HepG2 (cell line): ENCODE results near the gene CSRNP3. TPM values are rescaled to one million over a fixed set of nuclear protein-coding genes. Genes with fewer than 3 reads are reported as not detected.

ENCODE experiments used
- ATAC-seq: fragments of 200-7000 bp; cut with Tn5 transposase; 3 replicates; pipeline ENCODE4 v1.9.1; 2020; ENCODE audit warnings: mild to moderate bottlenecking, moderate library complexity
- BruUV-seq: library from RNA; stranded (reverse); fragments of 400-500 nt; replicated peaks from 2 replicates; lab custom pipeline; 2021; lab: Mats Ljungman, UMichigan
- CTCF ChIA-PET: fragments of 300-600 bp; formaldehyde crosslinking; extraction: SDS; loops from one replicate; lab custom pipeline; 2021; ENCODE audit warnings: low total read pairs, inconsistent platforms, low intra/inter-chr PET ratio; lab: Yijun Ruan, JAX
- POLR2A ChIA-PET: fragments of 350-600 bp; sonication (Branson Sonifier 250); formaldehyde crosslinking; loops from one replicate; lab custom pipeline; 2020; ENCODE audit warnings: antibody characterized with exemption, inconsistent platforms; lab: Yijun Ruan, JAX
- DNase-seq: peaks from one replicate; pipeline ENCODE4 v3.0.0-alpha.2; 2015; ENCODE audit warnings: low spot score
- FAIRE-seq: peaks from 3 replicates; lab custom pipeline; 2011; peaks lifted over from hg19 to GRCh38; lab: Jason Lieb, UNC
- H2AFZ ChIP-seq: one replicate; pipeline ENCODE4 v1.6.1; 2011; ENCODE audit warnings: low read length, inconsistent platforms
- H3K27ac ChIP-seq: fragments of 300-600 bp; 3 replicates; pipeline ENCODE4 v1.8.0; 2011; ENCODE audit warnings: mixed run types, mild to moderate bottlenecking, mixed read lengths, low read length, inconsistent platforms; ENCODE audit not compliant: insufficient read depth; ENCODE audit errors: extremely low read length
- H3K27me3 ChIP-seq, 2 experiments: fragments of 200-600 bp in 1 of 2; 2 replicates in 1 of 2; 3 replicates in 1 of 2; pipeline versions ENCODE4 v1.6.0 to v1.8.0; 2011; ENCODE audit warnings: low read length in 2 of 2, mild to moderate bottlenecking in 2 of 2, moderate library complexity in 2 of 2, inconsistent platforms in 1 of 2; ENCODE audit not compliant: insufficient read depth in 2 of 2, control insufficient read depth in 1 of 2
- H3K36me3 ChIP-seq, 2 experiments: fragments of 200-600 bp in 1 of 2; replicated peaks in 1 of 2; 2 replicates in 1 of 2; 3 replicates in 1 of 2; pipeline versions ENCODE4 v1.5.1 to v1.8.0; 2011; ENCODE audit warnings: low read length in 2 of 2, inconsistent platforms in 1 of 2; ENCODE audit not compliant: insufficient read depth in 2 of 2, control insufficient read depth in 1 of 2
- H3K4me1 ChIP-seq: 2 replicates; pipeline ENCODE4 v1.5.1; 2012; ENCODE audit warnings: low read length, inconsistent platforms; ENCODE audit not compliant: insufficient read depth
- H3K4me2 ChIP-seq: 2 replicates; pipeline ENCODE4 v1.6.0; 2011; ENCODE audit warnings: low read depth, low read length, inconsistent platforms
- H3K4me3 ChIP-seq, 3 experiments: fragments of 200-600 bp in 1 of 3; sonication (generic), shearing (Covaris generic) in 1 of 3; replicated peaks in 1 of 3; 2 replicates each; pipeline ENCODE4 v1.5.1; 2011 to 2016; ENCODE audit warnings: low read length in 3 of 3, inconsistent platforms in 2 of 3, low read depth in 2 of 3, mild to moderate bottlenecking in 2 of 3, control low read depth in 1 of 3, mixed read lengths in 1 of 3; ENCODE audit not compliant: insufficient read depth in 1 of 3
- H3K79me2 ChIP-seq: one replicate; pipeline ENCODE4 v1.6.1; 2011; ENCODE audit warnings: low read length, inconsistent platforms; ENCODE audit not compliant: insufficient read depth
- H3K9ac ChIP-seq: 2 replicates; pipeline ENCODE4 v1.6.0; 2011; ENCODE audit warnings: mild to moderate bottlenecking, low read depth, low read length, inconsistent platforms; ENCODE audit not compliant: insufficient read depth
- H3K9me3 ChIP-seq: 2 replicates; pipeline ENCODE4 v1.5.1; 2012; ENCODE audit warnings: mild to moderate bottlenecking, low read length
- H4K20me1 ChIP-seq: 2 replicates; pipeline ENCODE4 v1.6.0; 2011; ENCODE audit warnings: inconsistent platforms, mild to moderate bottlenecking, low read length, moderate library complexity; ENCODE audit not compliant: insufficient read depth
- ARHGAP35 ChIP-seq: sonication (generic); formaldehyde crosslinking; IDR thresholded peaks from 2 replicates; pipeline ENCODE4 v1.9.0; 2022; ENCODE audit warnings: mild to moderate bottlenecking, inconsistent platforms, moderate library complexity, missing genetic modification reagents, borderline replicate concordance
- GPN1 ChIP-seq: sonication (generic); formaldehyde crosslinking; IDR thresholded peaks from 2 replicates; pipeline ENCODE4 v1.5.1; 2020; ENCODE audit warnings: missing genetic modification reagents, borderline replicate concordance
- IRF2 ChIP-seq: IDR thresholded peaks from 2 replicates; pipeline ENCODE4 v1.6.1; 2018; ENCODE audit warnings: missing genetic modification reagents, missing compliant biosample characterization
- JARID2 ChIP-seq: sonication (generic); formaldehyde crosslinking; IDR thresholded peaks from 2 replicates; pipeline ENCODE4 v1.8.1; 2023; ENCODE audit warnings: missing genetic modification reagents, inconsistent platforms; ENCODE audit not compliant: insufficient replicate concordance
- MED13 ChIP-seq: sonication (generic); formaldehyde crosslinking; IDR thresholded peaks from 2 replicates; pipeline ENCODE4 v1.5.0; 2020; ENCODE audit warnings: missing genetic modification reagents
- MIER2 ChIP-seq: IDR thresholded peaks from 2 replicates; pipeline ENCODE4 v1.6.1; 2016; ENCODE audit warnings: missing biosample characterization, missing genetic modification reagents
- MYC ChIP-seq: sonication (generic); formaldehyde crosslinking; IDR thresholded peaks from 2 replicates; pipeline ENCODE4 v1.9.0; 2021; ENCODE audit warnings: missing genetic modification reagents, borderline replicate concordance
- NFIC ChIP-seq: IDR thresholded peaks from 2 replicates; pipeline ENCODE4 v1.6.1; 2012; ENCODE audit warnings: mild to moderate bottlenecking, low read length, inconsistent platforms
- NRL ChIP-seq: sonication (generic); formaldehyde crosslinking; IDR thresholded peaks from 2 replicates; pipeline ENCODE4 v1.5.0; 2020; ENCODE audit warnings: missing genetic modification reagents, mild to moderate bottlenecking, moderate library complexity, borderline replicate concordance
- RARG ChIP-seq: sonication (generic); formaldehyde crosslinking; IDR thresholded peaks from 2 replicates; pipeline ENCODE4 v1.4.0; 2020; ENCODE audit warnings: low read depth, mild to moderate bottlenecking, missing genetic modification reagents
- ZNF275 ChIP-seq: sonication (generic); formaldehyde crosslinking; IDR thresholded peaks from 2 replicates; pipeline ENCODE4 v1.8.0; 2022; ENCODE audit warnings: missing genetic modification reagents, mild to moderate bottlenecking, inconsistent platforms, borderline replicate concordance
- ZNF331 ChIP-seq: sonication (generic); formaldehyde crosslinking; IDR thresholded peaks from 2 replicates; pipeline ENCODE4 v1.4.0; 2020; ENCODE audit warnings: missing genetic modification reagents
- ZNF569 ChIP-seq: sonication (generic); formaldehyde crosslinking; IDR thresholded peaks from 2 replicates; pipeline ENCODE4 v1.5.0; 2020; ENCODE audit warnings: mild to moderate bottlenecking, missing genetic modification reagents, moderate library complexity, borderline replicate concordance
- ZNF577 ChIP-seq: sonication (generic); formaldehyde crosslinking; IDR thresholded peaks from 2 replicates; pipeline ENCODE4 v1.4.0; 2020; ENCODE audit warnings: mild to moderate bottlenecking, low read depth, missing genetic modification reagents, borderline replicate concordance
- ZNF75D ChIP-seq: sonication (generic); formaldehyde crosslinking; IDR thresholded peaks from 2 replicates; pipeline ENCODE4 v1.8.1; 2023; ENCODE audit warnings: missing genetic modification reagents, mild to moderate bottlenecking, borderline replicate concordance
- ZNF782 ChIP-seq: sonication (generic); formaldehyde crosslinking; IDR thresholded peaks from 2 replicates; pipeline ENCODE4 v1.4.0; 2020; ENCODE audit warnings: missing genetic modification reagents, mild to moderate bottlenecking, borderline replicate concordance
- WGBS: methylation state at CpG from one replicate; pipeline ENCODE4 v1.1.6; 2017; ENCODE audit warnings: low lambda C conversion rate; 5-methylcytosine and 5-hydroxymethylcytosine counted together
- in situ Hi-C: cut with HindIII; loops from 2 replicates; pipeline ENCODE4 v1.10.0; 2017; ENCODE audit warnings: low pct_unique_long_range_greater_than_20kb; ENCODE audit not compliant: extremely low pct_ligation_motif_present
- intact Hi-C: fragments of 100-400 bp; cut with micrococcal nuclease; formaldehyde crosslinking; loops from one replicate; pipeline ENCODE4 v1.10.0; 2022; ENCODE audit not compliant: unreplicated experiment
- polyA plus RNA-seq, 8 experiments: library from polyadenylated mRNA; depleted of rRNA in 3 of 8; stranded (reverse) in 7 of 8; unstranded in 1 of 8; fragments of >200 nt; fragmentation: Illumina TruSeq in 4 of 8; extraction: Trizol in 4 of 8; gene quantifications; 2 replicates each; pipeline versions ENCODE4 v1.2.1 to v1.2.3, GENCODE V29; 2011 to 2016; ENCODE audit warnings: low read depth in 4 of 8, missing spikeins in 1 of 8, mixed read lengths in 1 of 8; ENCODE audit not compliant: insufficient read depth in 1 of 8
- total RNA-seq, 5 experiments: library from RNA; depleted of rRNA; stranded (reverse); fragments of >200 nt; fragmentation: Illumina TruSeq; extraction: Trizol; gene quantifications; 2 replicates each; pipeline ENCODE4 v1.2.3, GENCODE V29; 2016; ENCODE audit warnings: low read depth in 1 of 5
- TF ChIP-seq, protein P1 (sequence below): sonication (generic); formaldehyde crosslinking; IDR thresholded peaks from 2 replicates; pipeline ENCODE4 v1.8.0; 2023; ENCODE audit warnings: mild to moderate bottlenecking, missing genetic modification reagents
- TF ChIP-seq, protein P2 (sequence below): sonication (generic); formaldehyde crosslinking; IDR thresholded peaks from 2 replicates; pipeline ENCODE4 v1.4.0; 2020; ENCODE audit warnings: missing genetic modification reagents, mild to moderate bottlenecking, borderline replicate concordance

The CSRNP3 gene
- total and polyA plus RNA-seq, 2 of the 13 experiments (the other 11 are each of a cell fraction or from before 2014, with no cell fraction given) = not detected

GRCh38 chr2:165693838-165694237 is 224.3 kb downstream of the CSRNP3 start (continued):
- TF ChIP-seq NFIC (no peak), ZNF577 (CRISPR knock-in tag) (no peak), ZNF569 (CRISPR knock-in tag) (no peak), IRF2 (CRISPR knock-in tag) (no peak)

GRCh38 chr2:165697748-165698443 is 228.4 kb downstream of the CSRNP3 start:
- Histone ChIP-seq H3K4me1 (no peaks in the 10 kb centered on the region), H3K79me2 (no peaks in the 10 kb centered on the region), H3K27me3 (0 out of 5 replicates have a peak, but pooled peaks cover 0 to 2% of the 10 kb centered on the region in 2 experiments), H4K20me1 (no peaks in the 10 kb centered on the region), H3K36me3 (no peaks in the 10 kb centered on the region), H3K9me3 (no peaks in the 10 kb centered on the region), H3K27ac (no peak overlapping the region), H2AFZ (no peak overlapping the region), H3K4me2 (no peak overlapping the region), H3K9ac (no peak overlapping the region), H3K4me3 (no peak overlapping the region)
- intact Hi-C loops (loop anchor here (2.0 to 10.0 kb wide), 2 partner anchors 143 to 297 kb away; no protein-coding TSS in a partner anchor), in situ Hi-C loops (no loop called here)
- CTCF ChIA-PET = no interaction called here
- no peak for ATAC-seq
- no TSS peak for BruUV-seq
- no peak for DNase-seq
- POLR2A ChIA-PET = no interaction called here
- 26% methylated on average over 4 of the region's 4 CpGs for WGBS
- FAIRE-seq = no peak
- TF ChIP-seq, protein P1, sequence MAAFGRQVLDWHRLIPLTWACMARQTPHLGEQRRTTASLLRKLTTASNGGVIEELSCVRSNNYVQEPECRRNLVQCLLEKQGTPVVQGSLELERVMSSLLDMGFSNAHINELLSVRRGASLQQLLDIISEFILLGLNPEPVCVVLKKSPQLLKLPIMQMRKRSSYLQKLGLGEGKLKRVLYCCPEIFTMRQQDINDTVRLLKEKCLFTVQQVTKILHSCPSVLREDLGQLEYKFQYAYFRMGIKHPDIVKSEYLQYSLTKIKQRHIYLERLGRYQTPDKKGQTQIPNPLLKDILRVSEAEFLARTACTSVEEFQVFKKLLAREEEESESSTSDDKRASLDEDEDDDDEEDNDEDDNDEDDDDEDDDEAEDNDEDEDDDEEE = no peak
- TF ChIP-seq ZNF331 (CRISPR knock-in tag) = no peak
- no peak for TF ChIP-seq ZNF75D
- no peak for TF ChIP-seq ZNF275 (CRISPR knock-in tag)
- TF ChIP-seq, protein P2, sequence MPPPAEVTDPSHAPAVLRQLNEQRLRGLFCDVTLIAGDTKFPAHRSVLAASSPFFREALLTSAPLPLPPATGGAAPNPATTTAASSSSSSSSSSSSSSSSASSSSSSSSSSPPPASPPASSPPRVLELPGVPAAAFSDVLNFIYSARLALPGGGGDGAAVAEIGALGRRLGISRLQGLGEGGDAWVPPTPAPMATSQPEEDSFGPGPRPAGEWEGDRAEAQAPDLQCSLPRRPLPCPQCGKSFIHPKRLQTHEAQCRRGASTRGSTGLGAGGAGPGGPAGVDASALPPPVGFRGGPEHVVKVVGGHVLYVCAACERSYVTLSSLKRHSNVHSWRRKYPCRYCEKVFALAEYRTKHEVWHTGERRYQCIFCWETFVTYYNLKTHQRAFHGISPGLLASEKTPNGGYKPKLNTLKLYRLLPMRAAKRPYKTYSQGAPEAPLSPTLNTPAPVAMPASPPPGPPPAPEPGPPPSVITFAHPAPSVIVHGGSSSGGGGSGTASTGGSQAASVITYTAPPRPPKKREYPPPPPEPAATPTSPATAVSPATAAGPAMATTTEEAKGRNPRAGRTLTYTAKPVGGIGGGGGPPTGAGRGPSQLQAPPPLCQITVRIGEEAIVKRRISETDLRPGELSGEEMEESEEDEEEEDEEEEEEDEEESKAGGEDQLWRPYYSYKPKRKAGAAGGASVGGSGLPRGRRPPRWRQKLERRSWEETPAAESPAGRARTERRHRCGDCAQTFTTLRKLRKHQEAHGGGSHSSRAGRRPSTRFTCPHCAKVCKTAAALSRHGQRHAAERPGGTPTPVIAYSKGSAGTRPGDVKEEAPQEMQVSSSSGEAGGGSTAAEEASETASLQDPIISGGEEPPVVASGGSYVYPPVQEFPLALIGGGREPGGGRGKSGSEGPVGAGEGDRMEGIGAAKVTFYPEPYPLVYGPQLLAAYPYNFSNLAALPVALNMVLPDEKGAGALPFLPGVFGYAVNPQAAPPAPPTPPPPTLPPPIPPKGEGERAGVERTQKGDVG = no peak
- no peak for TF ChIP-seq MED13 (CRISPR knock-in tag)
- TF ChIP-seq RARG (CRISPR knock-in tag) = no peak
- TF ChIP-seq JARID2 (CRISPR knock-in tag) = no peak
- TF ChIP-seq GPN1 (CRISPR knock-in tag) = no peak
- TF ChIP-seq ZNF782 = no peak
- no peak for TF ChIP-seq NRL
- TF ChIP-seq ARHGAP35 (CRISPR knock-in tag) = no peak
- no peak for TF ChIP-seq MIER2
- TF ChIP-seq MYC = no peak
